Measurements from ENCODE around the gene MAPK6. TPM values are rescaled to one million over a fixed set of nuclear protein-coding genes. Genes with fewer than 3 reads are reported as not detected.
A peak's percentile ranks its signal among the peaks of the same experiment; 100 is the strongest.

The MAPK6 gene
- total and polyA plus RNA-seq, 10 of the 15 experiments (the other 5 are each of a cell fraction or from before 2014, with no cell fraction given) = 20.6 to 100 (median 52.6) TPM

- no peak for TF ChIP-seq ZNF622 (IDR thresholded peaks at IDR 0.05)
- no peak for TF ChIP-seq YY1 (IDR thresholded peaks at IDR 0.05; ENCODE audit: low read depth, low read length)
- peak; percentile 59; the same call in 1 of the 2 replicates for TF ChIP-seq PML (IDR thresholded peaks at IDR 0.05; ENCODE audit: low read length)
- no peak for TF ChIP-seq NFXL1 (IDR thresholded peaks at IDR 0.05; ENCODE audit: borderline replicate concordance)
- no peak for TF ChIP-seq SIX5 (IDR thresholded peaks at IDR 0.05; ENCODE audit: low read depth, low read length, severe bottlenecking)
- TF ChIP-seq ZNF207 (IDR thresholded peaks at IDR 0.05; ENCODE audit: borderline replicate concordance) = no peak; the same call in 1 of the 2 replicates
- no peak for TF ChIP-seq RBBP5 (conservative IDR thresholded peaks at IDR 0.05)
- no peak for TF ChIP-seq ZBTB33 (IDR thresholded peaks at IDR 0.05)
- no peak for TF ChIP-seq NR2C2 (IDR thresholded peaks at IDR 0.05; ENCODE audit: borderline replicate concordance, control insufficient read depth, insufficient read length, low read depth)
- TF ChIP-seq MYB (IDR thresholded peaks at IDR 0.05; ENCODE audit: borderline replicate concordance, low read depth, low read length) = no peak
- TF ChIP-seq NFYB (IDR thresholded peaks at IDR 0.05; ENCODE audit: insufficient read depth, low read depth, low read length) = no peak
- TF ChIP-seq JUNB (IDR thresholded peaks at IDR 0.05) = peak; percentile 65; the same call in 1 of the 2 replicates
- no peak for TF ChIP-seq RELA (IDR thresholded peaks at IDR 0.05; ENCODE audit: borderline replicate concordance, partially characterized antibody)
- TF ChIP-seq BMI1 (IDR thresholded peaks at IDR 0.05; ENCODE audit: borderline replicate concordance) = peak; percentile 62; the same call in 1 of the 2 replicates
- TF ChIP-seq USF1 (IDR thresholded peaks at IDR 0.05; ENCODE audit: borderline replicate concordance, extremely low read length, insufficient read depth, low read depth, low read length) = no peak
- no peak for TF ChIP-seq NRF1 (conservative IDR thresholded peaks at IDR 0.05; ENCODE audit: low read depth, low read length)
- peak; percentile 56 for TF ChIP-seq ATF2 (IDR thresholded peaks at IDR 0.05; ENCODE audit: low read length)
- peak; percentile 23; the same call in 1 of the 2 replicates for TF ChIP-seq SMC3 (IDR thresholded peaks at IDR 0.05; ENCODE audit: borderline replicate concordance, low read length)
- peak; percentile 43; the same call in 1 of the 2 replicates for TF ChIP-seq TAF1 (IDR thresholded peaks at IDR 0.05; ENCODE audit: borderline replicate concordance, low read depth, low read length)
- no peak; the same call in none of the 2 replicates for TF ChIP-seq CBFB (IDR thresholded peaks at IDR 0.05; ENCODE audit: low read depth)
- TF ChIP-seq LARP7 (IDR thresholded peaks at IDR 0.05) = no peak
- TF ChIP-seq SUZ12 (IDR thresholded peaks at IDR 0.05; ENCODE audit: unreplicated experiment) = no peak
- TF ChIP-seq SMAD1 (IDR thresholded peaks at IDR 0.05; ENCODE audit: low read depth, partially characterized antibody) = no peak
- peak; percentile 45; the same call in 1 of the 2 replicates for TF ChIP-seq TCF12 (IDR thresholded peaks at IDR 0.05; ENCODE audit: low read depth, low read length)
- 0 out of 4 replicates have a peak, but pooled peaks of 1 of the 2 experiments have one; percentile 14 for TF ChIP-seq ETV6 (conservative IDR thresholded peaks at IDR 0.05 in 1 of 2, IDR thresholded peaks at IDR 0.05 in 1 of 2; ENCODE audit: borderline replicate concordance in 1 of 2, low read depth in 1 of 2)
- TF ChIP-seq TARDBP (IDR thresholded peaks at IDR 0.05; ENCODE audit: borderline replicate concordance) = no peak
Measured at GRCh38 chr15:52109559-52110451, 90.8 kb downstream of the MAPK6 start (continued).

Measured in GM12878 (cell line).